SK-N-SH treated with all-trans-retinoic acid at 6 μM for 48 hours (cell line): ENCODE measurements around the gene DPP10.

Experiments used
- ARNTL ChIP-seq: fragments of 450-650 bp; formaldehyde crosslinking; IDR thresholded peaks from 2 replicates; pipeline ENCODE4 v1.5.0; 2020; ENCODE audit warnings: low read depth, mild to moderate bottlenecking, moderate library complexity, borderline replicate concordance
- CSDC2 ChIP-seq: fragments of 250-450 bp; sonication (Bioruptor Pico); IDR thresholded peaks from 2 replicates; pipeline ENCODE4 v1.5.0; 2020; ENCODE audit warnings: mild to moderate bottlenecking, moderate library complexity
- ESRRG ChIP-seq: fragments of 250-450 bp; sonication (Bioruptor Pico); IDR thresholded peaks from 2 replicates; pipeline ENCODE4 v1.6.1; 2021; ENCODE audit warnings: mild to moderate bottlenecking
- PPARA ChIP-seq: fragments of 250-450 bp; sonication (Bioruptor Pico); IDR thresholded peaks from 2 replicates; pipeline ENCODE4 v1.5.0; 2020; ENCODE audit warnings: mild to moderate bottlenecking, borderline replicate concordance
- RARB ChIP-seq: fragments of 250-450 bp; sonication (Bioruptor Pico); IDR thresholded peaks from 2 replicates; pipeline ENCODE4 v1.8.0; 2021; ENCODE audit warnings: mild to moderate bottlenecking, moderate library complexity
- SNAI2 ChIP-seq: fragments of 250-450 bp; sonication (Bioruptor Pico); IDR thresholded peaks from 2 replicates; pipeline ENCODE4 v1.5.0; 2020; ENCODE audit warnings: mild to moderate bottlenecking, moderate library complexity
- TSHZ2 ChIP-seq: fragments of 250-450 bp; sonication (Bioruptor Pico); IDR thresholded peaks from 2 replicates; pipeline ENCODE4 v1.5.0; 2020; ENCODE audit warnings: mild to moderate bottlenecking, moderate library complexity
- ZC3H10 ChIP-seq: fragments of 250-450 bp; sonication (Bioruptor Pico); IDR thresholded peaks from 2 replicates; pipeline ENCODE4 v1.5.1; 2021; ENCODE audit warnings: mild to moderate bottlenecking, moderate library complexity
- ZFP3 ChIP-seq: fragments of 250-450 bp; sonication (Bioruptor Pico); IDR thresholded peaks from 2 replicates; pipeline ENCODE4 v1.5.0; 2020; ENCODE audit warnings: mild to moderate bottlenecking, moderate library complexity
- ZFP30 ChIP-seq: fragments of 450-650 bp; formaldehyde crosslinking; IDR thresholded peaks from 2 replicates; pipeline ENCODE4 v1.5.0; 2022; ENCODE audit warnings: mild to moderate bottlenecking, moderate library complexity
- ZNF565 ChIP-seq: fragments of 450-650 bp; formaldehyde crosslinking; conservative IDR thresholded peaks from 2 replicates; pipeline ENCODE4 v1.5.0; 2020; ENCODE audit warnings: low read depth, mild to moderate bottlenecking, moderate library complexity
- ZNF8 ChIP-seq: fragments of 450-650 bp; formaldehyde crosslinking; IDR thresholded peaks from 2 replicates; pipeline ENCODE4 v1.5.0; 2020; ENCODE audit warnings: mild to moderate bottlenecking, moderate library complexity
- TF ChIP-seq, protein P1 (sequence below): fragments of 250-450 bp; sonication (Bioruptor Pico); IDR thresholded peaks from 2 replicates; pipeline ENCODE4 v1.8.0; 2020; ENCODE audit warnings: mild to moderate bottlenecking, moderate library complexity, borderline replicate concordance

DNA sequence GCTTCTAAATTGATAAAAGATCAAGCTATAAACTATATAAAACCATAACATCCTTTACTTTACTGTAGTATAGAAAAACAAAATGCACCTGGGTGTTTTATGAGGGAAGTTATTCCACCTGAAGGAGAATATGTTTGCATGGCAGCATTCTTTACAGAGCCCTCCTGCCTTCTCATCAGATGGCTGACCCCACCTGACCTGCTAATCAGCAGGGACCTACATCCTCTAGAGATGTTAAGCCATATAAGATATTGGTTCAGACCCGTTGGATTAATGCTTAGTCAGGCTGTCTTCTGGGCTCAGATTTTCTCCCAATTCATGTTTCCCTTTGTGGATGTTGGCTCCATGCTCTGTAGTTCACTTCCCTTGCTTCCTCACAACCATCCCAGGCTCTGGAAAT, 414.8 kb downstream of the DPP10 start:
- TF ChIP-seq RARB (CRISPR knock-in tag) (no peak), TSHZ2 (no peak), ESRRG (no peak), ARNTL (CRISPR knock-in tag) (no peak), CSDC2 (CRISPR knock-in tag) (no peak), ZFP3 (no peak), ZNF8 (no peak), SNAI2 (CRISPR knock-in tag) (no peak), ZFP30 (CRISPR knock-in tag) (no peak), PPARA (CRISPR knock-in tag) (no peak), ZNF565 (CRISPR knock-in tag) (no peak), ZC3H10 (CRISPR knock-in tag) (no peak)
- TF ChIP-seq, protein P1, sequence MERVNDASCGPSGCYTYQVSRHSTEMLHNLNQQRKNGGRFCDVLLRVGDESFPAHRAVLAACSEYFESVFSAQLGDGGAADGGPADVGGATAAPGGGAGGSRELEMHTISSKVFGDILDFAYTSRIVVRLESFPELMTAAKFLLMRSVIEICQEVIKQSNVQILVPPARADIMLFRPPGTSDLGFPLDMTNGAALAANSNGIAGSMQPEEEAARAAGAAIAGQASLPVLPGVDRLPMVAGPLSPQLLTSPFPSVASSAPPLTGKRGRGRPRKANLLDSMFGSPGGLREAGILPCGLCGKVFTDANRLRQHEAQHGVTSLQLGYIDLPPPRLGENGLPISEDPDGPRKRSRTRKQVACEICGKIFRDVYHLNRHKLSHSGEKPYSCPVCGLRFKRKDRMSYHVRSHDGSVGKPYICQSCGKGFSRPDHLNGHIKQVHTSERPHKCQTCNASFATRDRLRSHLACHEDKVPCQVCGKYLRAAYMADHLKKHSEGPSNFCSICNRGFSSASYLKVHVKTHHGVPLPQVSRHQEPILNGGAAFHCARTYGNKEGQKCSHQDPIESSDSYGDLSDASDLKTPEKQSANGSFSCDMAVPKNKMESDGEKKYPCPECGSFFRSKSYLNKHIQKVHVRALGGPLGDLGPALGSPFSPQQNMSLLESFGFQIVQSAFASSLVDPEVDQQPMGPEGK (CRISPR knock-in tag), result no peak
